Common myeloid progenitor, CD34-positive (primary cell): Measurements from ENCODE around the gene LY9. TPM values are rescaled to one million over a fixed set of nuclear protein-coding genes. Genes with fewer than 3 reads are reported as not detected.

Experiments
- CTCF ChIA-PET: fragments of 350-600 bp; sonication (Branson Sonifier 250); formaldehyde crosslinking; loops from one replicate; lab custom pipeline; 2021; ENCODE audit warnings: antibody characterized with exemption; lab: Charles Lee
- POLR2A ChIA-PET: fragments of 350-600 bp; sonication (Branson Sonifier 250); formaldehyde crosslinking; loops from one replicate; lab custom pipeline; 2021; ENCODE audit warnings: antibody characterized with exemption; lab: Charles Lee
- DNase-seq, 3 donors: peaks; one replicate each; pipeline versions ENCODE4 v3.0.0 to v3.0.0-alpha.2; 2013
- H3K27ac ChIP-seq, 2 experiments: 1 replicate in 1 of 2; 2 replicates in 1 of 2; pipeline ENCODE4 v1.7.0; 2013; ENCODE audit warnings: inconsistent platforms in 2 of 2, low read length in 2 of 2, mild to moderate bottlenecking in 2 of 2, low read depth in 1 of 2, moderate library complexity in 1 of 2; ENCODE audit not compliant: severe bottlenecking in 2 of 2, insufficient read depth in 1 of 2, poor library complexity in 1 of 2
- H3K27me3 ChIP-seq, 5 experiments: replicated peaks in 2 of 5; 1 replicate in 3 of 5; 2 replicates in 2 of 5; pipeline versions ENCODE4 v1.6.1 to v1.7.0; 2013; ENCODE audit warnings: low read length in 4 of 5, mild to moderate bottlenecking in 2 of 5, moderate library complexity in 2 of 5, inconsistent platforms in 1 of 5; ENCODE audit not compliant: insufficient read depth in 5 of 5, control insufficient read depth in 4 of 5
- H3K36me3 ChIP-seq, 4 experiments: 1 replicate in 2 of 4; 2 replicates in 2 of 4; pipeline versions ENCODE4 v1.6.1 to v1.7.0; 2013; ENCODE audit warnings: low read length in 3 of 4, control low read depth in 1 of 4, mild to moderate bottlenecking in 1 of 4; ENCODE audit not compliant: control insufficient read depth in 4 of 4, insufficient read depth in 4 of 4
- H3K4me1 ChIP-seq, 4 experiments: 1 replicate in 3 of 4; 2 replicates in 1 of 4; pipeline versions ENCODE4 v1.6.1 to v1.7.1; 2013; ENCODE audit warnings: low read length in 3 of 4, mild to moderate bottlenecking in 3 of 4, control low read depth in 1 of 4, inconsistent platforms in 1 of 4, moderate library complexity in 1 of 4; ENCODE audit not compliant: control insufficient read depth in 4 of 4, insufficient read depth in 4 of 4; ENCODE audit errors: control extremely low read depth in 1 of 4
- H3K4me3 ChIP-seq, 7 experiments: 1 replicate in 4 of 7; 2 replicates in 3 of 7; pipeline versions ENCODE4 v1.5.1 to v1.7.0; 2013; ENCODE audit warnings: mild to moderate bottlenecking in 7 of 7, low read length in 6 of 7, moderate library complexity in 6 of 7, inconsistent platforms in 2 of 7, low read depth in 2 of 7, control low read depth in 1 of 7; ENCODE audit not compliant: insufficient read depth in 4 of 7, control insufficient read depth in 1 of 7; ENCODE audit errors: extremely low read depth in 1 of 7
- H3K9me3 ChIP-seq, 5 experiments: 1 replicate in 4 of 5; 2 replicates in 1 of 5; pipeline versions ENCODE4 v1.6.1 to v1.7.1; 2013; ENCODE audit warnings: low read length in 4 of 5, mild to moderate bottlenecking in 2 of 5, inconsistent platforms in 1 of 5, low read depth in 1 of 5, moderate library complexity in 1 of 5; ENCODE audit not compliant: control insufficient read depth in 4 of 5, insufficient read depth in 2 of 5; ENCODE audit errors: control extremely low read depth in 1 of 5
- WGBS: methylation state at CpG from one replicate; pipeline ENCODE4 v1.1.5; 2013; ENCODE audit not compliant: insufficient coverage; 5-methylcytosine and 5-hydroxymethylcytosine counted together
- polyA plus RNA-seq: library from polyadenylated mRNA; unstranded; fragments of 120-200 nt; gene quantifications from one replicate; pipeline ENCODE4 v1.2.1, GENCODE V29; 2013

LY9 gene
- 1.9 TPM for polyA plus RNA-seq

- Histone ChIP-seq H3K4me3 (peak within 1 kb of the TSS in 1 of 7 experiments; percentile 23), H3K9me3 (no peaks in the 10 kb centered on the region), H3K27me3 (peaks cover 0 to 19% (median 9%) of the 10 kb centered on the region in 5 experiments), H3K27ac (peak within 1 kb of the TSS in 1 of 2 experiments; percentile 38), H3K4me1 (peaks cover 8 to 17% (median 10%) of the 10 kb centered on the region in 4 experiments), H3K36me3 (no peaks in the 10 kb centered on the region)
- POLR2A ChIA-PET: no interaction called here
- CTCF ChIA-PET: interaction anchor here (1.7 to 1.8 kb wide), 2 partner anchors 16 to 22 kb away, joined by 5 read pairs; no protein-coding TSS in a partner anchor
- DNase-seq: peak; percentile 45 to 71 (median 51)
- WGBS: 93% methylated on average over 3 of the region's 4 CpGs
Measured at GRCh38 chr1:160795951-160796383, at the start of gene LY9. Gene LY9 (plus strand): TSS chr1:160796174. CDS start chr1:160796188, 14 bp downstream.

- peaks cover 0 to 2% (median 0%) of the 10 kb centered on the region in 5 experiments for H3K27me3 ChIP-seq
- ChIA-PET CTCF (interaction anchor here (1.1 kb wide), 1 partner anchor 39 kb away, joined by 3 read pairs; no protein-coding TSS in a partner anchor), POLR2A (no interaction called here)
- H3K36me3 ChIP-seq: no peaks in the 10 kb centered on the region
- no peaks in the 10 kb centered on the region for H3K9me3 ChIP-seq
- no peak overlapping the region for H3K4me3 ChIP-seq
- no peak overlapping the region for H3K27ac ChIP-seq
- 100% methylated on average over 2 of the region's 7 CpGs for WGBS
- H3K4me1 ChIP-seq: peaks cover 0 to 10% (median 1%) of the 10 kb centered on the region in 4 experiments
- DNase-seq: no peak
Measured at GRCh38 chr1:160746836-160747500, 49.0 kb upstream of the LY9 start.

- Histone ChIP-seq H3K9me3 (no peaks in the 10 kb centered on the region), H3K4me3 (no peak overlapping the region), H3K4me1 (peaks cover 0 to 10% (median 1%) of the 10 kb centered on the region in 4 experiments), H3K36me3 (no peaks in the 10 kb centered on the region), H3K27ac (no peak overlapping the region), H3K27me3 (peaks cover 0 to 2% (median 0%) of the 10 kb centered on the region in 5 experiments)
- CTCF ChIA-PET: interaction anchor here (0.7 to 1.8 kb wide), 4 partner anchors 11 to 27 kb away, joined by 3 to 4 read pairs (median 3); no protein-coding TSS in a partner anchor
- no peak for DNase-seq
- POLR2A ChIA-PET: no interaction called here
Measured at GRCh38 chr1:160747717-160748116, 48.3 kb upstream of the LY9 start.

GRCh38 chr1:160748181-160748877 is 47.6 kb upstream of the LY9 start:
- 92% methylated on average over 7 of the region's 10 CpGs for WGBS
- POLR2A ChIA-PET: no interaction called here
- Histone ChIP-seq H3K27ac (no peak overlapping the region), H3K27me3 (peaks cover 0 to 2% (median 0%) of the 10 kb centered on the region in 5 experiments), H3K4me3 (no peak overlapping the region), H3K36me3 (no peaks in the 10 kb centered on the region), H3K9me3 (no peaks in the 10 kb centered on the region), H3K4me1 (peaks cover 0 to 10% (median 1%) of the 10 kb centered on the region in 4 experiments)
- no peak for DNase-seq
- CTCF ChIA-PET: interaction anchor here (0.7 to 1.8 kb wide), 5 partner anchors 10 to 27 kb away, joined by 3 to 4 read pairs (median 3); no protein-coding TSS in a partner anchor

- no peak overlapping the region for H3K27ac ChIP-seq
- CTCF ChIA-PET: interaction anchor here (0.8 to 1.8 kb wide), 4 partner anchors 9 to 26 kb away, joined by 3 to 4 read pairs (median 3); no protein-coding TSS in a partner anchor
- no peak overlapping the region for H3K4me3 ChIP-seq
- peaks cover 0 to 10% (median 1%) of the 10 kb centered on the region in 4 experiments for H3K4me1 ChIP-seq
- WGBS: no CpG with 5 or more reads among the region's 1 CpG
- peak in 2 of 3 donors; percentile 56 to 62 for DNase-seq
- H3K36me3 ChIP-seq: no peaks in the 10 kb centered on the region
- POLR2A ChIA-PET: no interaction called here
- peaks cover 0 to 2% (median 0%) of the 10 kb centered on the region in 5 experiments for H3K27me3 ChIP-seq
- no peaks in the 10 kb centered on the region for H3K9me3 ChIP-seq
Measured at GRCh38 chr1:160748878-160749269, 47.1 kb upstream of the LY9 start.

- CTCF ChIA-PET: interaction anchor here (1.1 kb wide), 1 partner anchor 26 kb away, joined by 3 read pairs; no protein-coding TSS in a partner anchor
- Histone ChIP-seq H3K4me1 (peaks cover 0 to 10% (median 1%) of the 10 kb centered on the region in 4 experiments), H3K4me3 (no peak overlapping the region), H3K27me3 (peaks cover 0 to 2% (median 0%) of the 10 kb centered on the region in 5 experiments), H3K27ac (no peak overlapping the region), H3K9me3 (no peaks in the 10 kb centered on the region), H3K36me3 (no peaks in the 10 kb centered on the region)
- POLR2A ChIA-PET: no interaction called here
- no peak for DNase-seq
- 100% methylated on average over 1 of the region's 2 CpGs for WGBS
Measured at GRCh38 chr1:160750608-160751007, 45.4 kb upstream of the LY9 start.
